GM21528 (cell line): ENCODE measurements around the gene IGFN1.

ENCODE experiments used
- ATAC-seq: cut with Tn5 transposase; IDR thresholded peaks from one replicate; pipeline ENCODE4 v1.9.1; 2021; ENCODE audit warnings: mild to moderate bottlenecking, moderate library complexity; ENCODE audit not compliant: unreplicated experiment, low FRiP score

The IGFN1 gene

DNA sequence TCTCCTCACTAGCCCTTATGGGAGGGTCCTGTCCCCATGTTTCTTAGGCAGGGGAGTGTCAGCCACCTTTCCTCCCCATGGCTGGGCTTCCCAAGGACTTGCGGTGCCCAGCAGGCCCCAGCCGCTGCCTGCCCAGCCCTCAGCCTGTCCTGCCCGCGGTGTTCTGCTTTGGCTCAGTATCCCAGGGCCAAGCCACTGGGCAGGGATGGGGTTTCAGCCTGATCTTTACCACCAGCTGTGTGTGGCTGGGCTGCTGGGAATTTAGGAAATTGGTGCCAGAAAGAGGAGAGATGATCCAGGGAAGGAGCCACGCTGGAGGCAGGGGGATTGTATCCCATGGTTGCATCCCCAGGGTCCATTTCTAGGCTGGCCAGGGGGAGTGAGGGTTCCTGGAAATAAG is 6.9 kb upstream of the IGFN1 start:
- no peak for ATAC-seq

DNA sequence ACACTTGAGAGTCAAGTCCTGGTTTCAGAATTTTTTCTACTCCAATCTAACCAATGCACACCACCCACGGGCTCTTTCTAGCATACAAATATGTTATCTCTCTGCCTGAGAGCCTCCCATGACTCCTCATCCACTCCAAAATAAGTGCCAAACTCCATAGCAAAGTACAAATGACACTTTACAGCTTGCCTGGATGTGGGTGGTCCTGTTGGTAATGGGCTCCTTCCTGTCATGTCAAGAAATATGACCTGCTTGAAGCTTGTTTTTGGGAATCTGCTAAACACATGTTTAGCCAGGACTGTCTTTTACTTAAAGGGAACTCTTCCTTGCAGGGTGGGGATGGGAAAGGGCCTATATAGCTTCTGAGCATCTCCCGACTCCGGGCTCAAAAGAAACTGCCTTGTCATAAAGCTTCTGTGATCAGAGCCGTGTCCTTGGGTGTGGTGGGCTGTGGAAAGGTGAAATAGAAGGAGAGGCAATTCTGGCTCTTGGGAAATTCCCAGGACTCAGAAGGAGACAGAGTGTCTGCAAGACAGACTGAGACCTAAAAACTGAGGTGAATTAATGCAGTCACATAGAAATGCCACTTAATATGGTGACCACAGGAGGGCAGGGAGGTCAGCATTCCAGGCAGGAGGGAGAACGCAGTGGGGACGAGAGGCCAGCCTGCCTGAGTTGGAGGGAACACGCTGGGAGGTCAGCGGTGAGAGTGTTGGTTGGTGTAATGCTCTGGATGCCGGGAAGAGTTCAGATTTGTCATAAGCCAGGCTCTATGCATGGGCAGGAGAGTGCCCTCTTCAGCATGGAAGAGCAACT is 6.1 kb upstream of the IGFN1 start:
- no peak for ATAC-seq

DNA sequence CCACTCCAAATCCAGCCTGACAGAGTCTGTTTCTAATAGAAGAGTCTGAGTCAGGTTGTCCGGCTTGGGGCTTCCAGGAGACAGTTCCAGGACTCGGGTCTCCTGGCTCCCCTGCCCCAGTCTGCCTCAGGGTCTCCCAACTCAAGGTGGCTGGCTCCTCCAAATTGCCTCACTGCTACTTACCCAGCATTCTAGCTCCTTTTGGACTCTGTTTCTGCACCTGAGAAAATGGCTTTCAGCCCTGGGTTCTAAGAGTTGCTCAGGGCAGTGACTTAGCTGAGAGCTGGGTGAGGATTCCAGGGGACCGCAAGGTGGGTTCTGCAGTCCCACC is 5.5 kb upstream of the IGFN1 start:
- no peak for ATAC-seq

DNA sequence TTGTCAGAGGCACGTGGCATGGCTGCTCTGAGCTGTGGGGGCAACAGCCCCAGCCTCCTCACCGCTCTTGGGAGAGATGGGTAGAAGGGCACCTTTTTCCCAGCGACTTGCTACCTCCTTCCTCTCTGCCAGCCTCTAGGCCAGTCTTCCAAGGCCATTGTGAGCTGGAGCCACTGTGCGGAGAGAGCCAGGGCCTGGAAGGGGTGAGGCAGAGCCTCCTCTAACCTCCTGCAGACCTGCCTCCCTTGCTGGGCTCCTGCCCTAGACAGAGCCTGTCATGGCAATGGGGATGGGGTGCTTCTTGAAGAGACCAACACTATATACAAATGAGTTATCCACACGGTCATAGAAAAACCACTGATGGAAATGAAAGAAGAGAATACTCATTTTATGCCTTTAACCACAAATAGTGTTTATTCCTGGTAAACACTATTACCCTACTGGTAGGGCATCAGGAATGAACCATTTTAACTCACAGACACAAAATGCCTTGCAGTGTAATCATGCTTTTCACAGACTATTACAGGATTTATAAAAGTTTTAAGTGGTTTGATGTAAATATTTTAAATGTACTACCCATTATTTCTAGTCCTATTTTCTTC is 5.0 kb upstream of the IGFN1 start:
- ATAC-seq = no peak

DNA sequence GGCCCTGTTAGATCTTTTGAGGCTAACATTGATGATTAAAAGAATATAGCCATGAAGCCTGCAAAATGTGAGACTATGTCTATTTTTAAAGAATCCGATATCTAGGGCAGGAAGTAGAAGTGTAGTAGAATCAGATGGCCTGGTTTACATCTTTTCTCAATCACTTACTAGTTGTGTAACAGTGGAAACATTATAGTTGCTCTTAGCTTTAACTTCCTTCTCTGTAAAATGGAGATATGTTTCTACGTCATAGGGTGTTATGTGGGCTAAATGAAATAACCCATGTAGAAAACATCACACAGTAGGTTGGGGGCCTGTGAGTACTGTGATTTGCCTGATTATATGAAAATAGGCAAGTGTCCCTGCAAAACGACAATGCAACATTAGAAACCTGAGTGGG is 4.4 kb upstream of the IGFN1 start:
- ATAC-seq = no peak

DNA sequence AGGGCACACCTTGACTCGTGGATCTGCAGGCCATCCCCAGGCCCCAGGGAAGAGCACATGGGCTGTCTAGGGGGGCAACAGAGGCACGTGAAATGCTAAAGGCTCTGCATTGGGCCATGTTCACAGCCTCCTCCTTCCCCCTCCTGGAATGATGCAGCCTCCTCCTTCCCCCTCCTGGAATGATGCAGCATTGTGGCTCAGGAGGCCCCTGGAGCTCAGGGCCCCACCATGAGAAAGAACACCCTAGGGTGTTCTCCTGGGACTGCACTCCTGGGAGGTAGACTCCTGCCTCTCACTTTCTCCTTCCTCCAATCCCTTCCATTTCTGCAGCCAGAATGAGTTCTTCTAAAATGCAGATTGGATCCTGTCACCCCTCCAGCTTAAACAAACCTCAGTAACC is 1.5 kb upstream of the IGFN1 start:
- no peak for ATAC-seq

DNA sequence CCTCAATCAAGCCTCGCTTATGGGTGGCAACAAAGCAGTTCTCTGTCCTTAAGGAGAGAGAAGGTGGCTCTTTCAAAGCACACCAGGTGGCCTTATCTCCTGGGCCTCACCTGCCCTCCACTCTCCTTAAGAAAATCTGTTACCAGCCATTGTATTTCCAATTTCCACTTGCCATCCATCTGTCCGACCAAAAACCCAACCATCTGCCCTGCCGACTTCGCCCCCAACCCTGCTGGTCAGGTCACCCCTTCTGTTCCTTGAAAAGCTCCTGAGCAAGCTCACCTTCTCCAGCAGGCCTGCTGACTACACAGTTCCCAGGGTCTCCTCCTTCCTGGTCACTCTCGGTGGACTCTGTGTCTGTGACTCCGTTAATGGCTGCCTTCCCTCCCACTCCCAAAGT is 619 bp upstream of the IGFN1 start:
- no peak for ATAC-seq

DNA sequence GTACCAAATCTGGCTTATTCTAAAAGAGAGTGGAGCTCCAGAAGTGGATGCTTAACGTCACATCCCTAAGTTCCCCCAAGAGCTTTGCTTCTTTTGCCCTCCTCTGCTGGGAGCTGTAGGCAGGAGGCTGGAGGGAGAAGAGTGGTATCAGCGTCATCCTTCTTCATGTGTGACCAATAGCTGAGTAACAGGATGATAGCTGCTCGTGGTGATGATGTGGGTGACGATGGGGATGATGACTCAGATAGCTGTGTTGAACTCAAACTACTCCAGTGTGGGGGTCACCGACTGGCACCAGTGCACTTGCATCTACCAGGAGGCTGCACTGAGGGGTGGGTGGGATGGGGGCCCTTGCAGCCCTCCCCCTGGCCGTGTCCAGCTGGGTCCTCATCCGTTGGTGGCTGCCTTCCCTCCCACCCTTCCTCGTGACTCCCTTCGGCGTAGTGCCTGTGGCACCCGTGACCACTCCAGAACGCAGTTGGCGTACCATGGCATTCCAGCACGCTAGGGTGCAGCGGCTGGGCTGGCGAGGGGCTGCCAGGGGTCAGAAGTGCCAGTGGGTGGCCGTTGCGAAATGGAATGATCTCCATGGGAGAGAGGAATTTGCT is 1.1 kb downstream of the IGFN1 start:
- no peak for ATAC-seq

DNA sequence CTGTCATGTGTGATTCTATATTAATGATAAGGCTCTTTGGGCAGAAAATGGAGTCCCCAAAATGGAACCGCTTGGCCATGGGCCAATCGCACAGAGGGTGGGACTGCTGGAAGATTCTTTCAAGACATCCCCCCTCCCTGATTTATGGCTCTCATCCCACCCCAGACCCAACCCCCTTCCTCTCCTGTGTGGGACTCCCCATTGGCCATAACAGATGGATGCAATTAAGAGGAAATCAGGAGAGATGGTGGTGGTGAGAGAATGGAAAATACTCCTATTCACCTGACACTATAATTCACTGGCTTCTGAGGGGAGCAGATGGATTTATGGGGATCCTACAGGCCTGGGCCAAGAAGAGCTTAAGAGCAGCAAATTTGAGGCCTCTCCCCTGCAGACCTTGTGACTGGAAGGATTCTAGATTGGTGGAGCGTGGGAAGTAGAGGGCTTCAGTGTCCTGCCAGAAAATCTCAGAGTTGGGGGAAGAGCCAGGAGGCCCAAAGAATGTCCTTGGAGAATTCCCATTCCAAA is 1.7 kb downstream of the IGFN1 start:
- ATAC-seq = no peak

DNA sequence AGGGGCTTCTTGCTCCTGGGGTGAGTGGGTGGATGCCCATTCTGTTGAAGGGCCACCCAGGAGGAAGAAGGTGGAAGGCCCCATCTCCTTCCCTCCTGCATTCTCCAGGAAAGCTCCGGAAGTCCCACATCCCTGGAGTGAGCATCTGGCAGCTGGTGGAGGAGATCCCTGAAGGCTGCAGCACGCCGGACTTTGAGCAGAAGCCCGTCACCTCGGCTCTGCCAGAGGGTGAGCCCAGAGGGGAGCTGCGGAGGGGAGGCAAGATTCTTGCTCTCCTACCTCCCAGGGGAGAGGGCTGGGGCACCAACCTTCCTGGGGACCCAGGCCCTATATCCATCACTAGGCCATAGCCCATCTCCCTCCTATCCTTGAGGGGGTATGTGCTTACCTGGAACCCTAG is 3.4 kb downstream of the IGFN1 start:
- ATAC-seq = no peak

DNA sequence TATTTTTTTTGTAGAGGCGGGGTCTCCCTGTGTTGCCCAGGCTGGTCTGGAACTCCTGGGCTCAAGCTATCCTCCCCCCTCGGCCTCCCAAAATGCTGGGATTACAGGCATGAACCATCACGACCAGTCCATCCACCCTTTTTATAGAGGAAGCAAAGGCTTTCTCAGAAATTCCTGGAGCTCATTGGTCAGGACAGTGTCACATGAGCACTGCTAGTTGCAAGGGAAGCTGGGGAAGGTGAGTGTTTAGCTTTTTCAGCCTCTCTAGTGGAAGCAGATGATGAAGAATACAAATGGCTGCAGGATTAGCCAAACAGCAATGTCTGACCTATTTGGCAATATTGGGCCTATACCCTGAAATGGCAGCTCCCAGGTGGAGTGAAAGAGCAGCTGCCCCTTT is 8.0 kb downstream of the IGFN1 start:
- ATAC-seq = no peak

DNA sequence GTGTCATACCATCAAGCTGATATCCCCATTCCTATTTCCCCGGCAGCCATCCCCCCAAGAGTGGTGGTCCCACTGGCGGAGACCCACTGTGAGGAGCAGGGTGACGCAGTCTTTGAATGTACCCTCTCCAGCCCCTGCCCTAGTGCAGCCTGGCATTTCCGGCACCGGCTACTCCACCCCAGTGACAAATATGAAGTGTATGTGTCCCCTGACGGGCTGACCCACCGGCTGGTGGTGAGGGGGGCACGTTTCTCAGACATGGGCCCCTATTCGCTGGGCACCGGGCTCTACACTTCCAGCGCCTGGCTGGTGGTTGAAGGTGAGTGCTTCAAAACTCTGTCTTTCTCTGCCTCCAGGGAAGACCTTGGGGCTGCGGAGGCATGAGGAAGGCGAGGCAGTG is 14.4 kb downstream of the IGFN1 start:
- no peak for ATAC-seq

DNA sequence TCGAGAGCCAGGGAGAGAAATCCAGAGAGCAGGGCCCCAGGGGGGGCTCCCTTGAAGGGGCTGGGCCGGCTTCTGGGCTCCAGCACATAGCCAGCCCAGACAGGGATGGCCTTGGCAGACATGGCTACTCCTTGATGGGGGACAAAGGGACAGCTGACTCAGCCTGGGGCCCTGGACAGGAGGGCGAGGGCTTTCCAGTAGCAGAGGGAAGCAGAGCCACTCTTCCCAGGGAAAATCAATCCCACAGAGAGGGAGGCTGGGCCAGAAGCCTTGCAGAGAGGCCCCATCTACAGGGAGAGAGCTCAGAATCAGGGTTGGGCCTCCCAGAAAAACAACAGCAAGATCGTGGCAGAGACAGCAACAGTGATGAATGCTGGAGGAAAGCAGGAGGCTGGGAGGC is 15.6 kb downstream of the IGFN1 start:
- ATAC-seq = no peak

DNA sequence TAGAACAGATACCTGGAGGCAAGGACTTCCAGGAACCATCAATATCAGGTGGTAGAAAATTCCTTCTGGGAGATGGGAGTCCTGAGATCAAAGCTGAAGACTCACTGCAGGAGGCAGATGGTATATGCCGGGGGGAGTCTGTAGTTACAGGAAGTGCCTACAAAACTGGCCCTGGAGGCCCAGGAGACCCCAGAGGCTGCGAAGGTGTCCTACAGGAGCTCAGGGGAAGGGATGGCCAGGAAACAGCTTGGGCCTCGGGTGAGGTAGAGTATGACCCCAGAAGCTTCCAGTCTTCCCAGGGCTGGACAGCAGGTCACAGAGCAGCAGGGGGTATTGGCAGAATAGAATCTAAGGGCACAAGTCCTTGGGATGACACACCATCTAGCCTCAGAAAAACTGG is 16.4 kb downstream of the IGFN1 start:
- no peak for ATAC-seq

DNA sequence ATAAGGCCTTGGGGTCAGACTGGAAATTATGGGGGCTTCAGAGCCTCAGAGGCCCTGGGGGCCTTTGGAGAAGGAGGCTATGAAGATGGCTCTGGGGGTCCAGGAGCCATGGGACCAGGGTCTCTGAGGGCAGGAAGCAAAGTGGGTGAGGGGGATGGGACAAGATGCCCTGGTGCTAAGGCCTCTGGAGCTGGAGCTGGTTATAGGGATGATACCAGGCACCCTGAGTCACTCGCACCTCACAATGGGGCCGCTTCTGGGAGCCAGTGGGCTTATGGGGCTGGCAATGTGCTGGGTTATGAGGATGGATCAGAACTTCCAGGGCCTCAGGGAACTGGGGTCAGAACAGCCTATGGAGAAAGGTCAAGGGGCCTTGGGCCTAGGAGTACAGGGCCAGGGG is 17.6 kb downstream of the IGFN1 start:
- ATAC-seq = no peak

DNA sequence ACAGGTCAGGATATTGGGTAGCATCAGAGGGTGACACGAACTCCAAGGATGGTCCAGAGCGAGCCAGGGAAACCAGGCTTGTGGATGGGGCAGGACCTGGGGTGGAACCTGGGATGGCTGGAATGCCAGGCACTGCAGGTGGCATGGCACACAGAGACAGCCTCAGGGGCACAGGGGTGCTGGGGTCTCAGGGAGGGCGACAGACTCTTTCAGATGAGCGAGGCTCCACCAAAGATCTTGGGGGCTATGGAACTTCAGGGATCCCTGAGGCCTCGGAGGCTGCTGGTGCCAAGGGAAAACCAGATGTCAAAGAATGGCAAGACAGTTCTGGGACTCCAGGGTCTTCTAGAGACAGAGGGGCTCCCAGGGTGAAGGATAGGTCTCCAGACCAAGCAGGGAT is 21.4 kb downstream of the IGFN1 start:
- no peak for ATAC-seq

DNA sequence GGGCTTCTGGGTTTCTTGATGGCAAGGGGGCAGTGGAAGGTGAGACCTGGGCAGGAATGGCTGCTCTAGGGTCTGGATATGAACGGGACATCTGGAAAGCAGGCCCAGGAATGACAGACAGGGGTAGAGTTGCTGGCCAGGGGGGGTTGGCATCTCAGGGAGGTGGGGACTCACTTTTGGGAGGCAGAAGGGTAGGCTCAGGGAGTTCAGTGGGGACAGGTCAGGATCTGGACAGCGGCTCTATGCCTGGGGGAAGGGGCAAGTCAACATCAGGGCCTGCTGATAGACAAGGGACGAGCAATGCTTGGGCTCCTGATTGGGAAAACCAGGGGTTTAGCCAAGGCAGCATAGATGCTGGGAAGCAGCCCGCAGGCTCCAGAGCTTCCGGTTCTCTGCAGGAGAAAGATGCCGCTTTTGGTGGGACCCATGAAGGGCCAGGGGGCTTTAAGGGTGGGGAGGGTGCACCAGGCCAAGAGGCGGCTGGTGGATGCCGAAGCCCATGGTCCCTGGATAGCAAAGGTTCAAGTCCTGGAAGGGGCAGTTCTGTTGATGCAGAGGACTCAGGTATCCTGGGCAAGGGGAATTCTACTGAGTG is 21.9 kb downstream of the IGFN1 start:
- no peak for ATAC-seq

DNA sequence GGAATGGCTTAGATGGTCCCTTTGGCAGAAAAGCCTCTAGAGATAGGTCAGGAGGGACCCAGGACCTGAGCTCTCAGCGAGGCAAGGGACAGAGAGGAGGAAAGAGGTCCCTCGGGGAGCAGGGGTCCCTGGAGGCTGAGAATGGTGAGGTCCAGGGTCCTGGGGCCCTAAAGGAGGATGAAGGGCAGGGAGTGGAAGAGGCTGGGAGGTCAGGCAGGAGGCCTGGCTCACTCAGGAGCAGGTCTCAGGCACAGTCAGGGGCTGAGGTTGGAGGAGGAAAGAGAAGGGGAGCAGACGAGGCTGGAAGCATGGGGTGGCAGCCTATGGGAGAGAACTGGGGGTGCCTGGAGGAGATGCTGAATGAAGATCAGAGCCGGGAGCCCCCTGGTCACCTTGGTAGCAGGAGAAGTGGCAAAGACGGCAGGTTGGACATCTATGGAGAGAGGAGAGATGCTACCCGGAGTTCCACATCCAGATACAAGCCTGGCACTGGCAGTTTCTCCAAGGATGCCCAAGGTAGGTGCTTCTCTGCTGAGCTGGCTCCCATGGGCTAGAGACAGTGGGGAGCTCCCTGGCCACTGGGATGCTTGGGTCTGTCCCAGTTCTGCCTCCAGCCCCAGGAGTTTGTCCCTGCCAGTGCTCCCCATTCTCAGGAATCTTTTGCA is 22.6 kb downstream of the IGFN1 start:
- ATAC-seq = no peak

DNA sequence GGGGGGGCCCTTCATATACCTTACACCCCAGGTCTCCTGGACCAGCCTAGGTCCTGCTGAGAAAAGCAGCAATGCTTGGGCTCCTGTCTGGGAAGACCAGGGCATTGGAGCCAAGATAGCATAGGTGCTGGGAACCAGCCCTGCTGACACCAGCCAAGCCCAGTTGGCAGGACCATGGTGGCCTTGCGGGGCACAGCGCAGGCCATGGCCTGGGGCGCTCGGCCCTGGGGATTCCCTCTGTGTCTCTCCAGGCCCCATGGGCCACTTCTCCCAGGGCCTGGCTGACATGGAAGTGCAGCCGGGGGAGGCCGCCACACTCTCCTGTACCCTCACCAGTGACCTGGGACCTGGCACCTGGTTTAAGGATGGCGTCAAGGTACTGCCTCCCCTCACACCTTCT is 23.3 kb downstream of the IGFN1 start:
- ATAC-seq = no peak

DNA sequence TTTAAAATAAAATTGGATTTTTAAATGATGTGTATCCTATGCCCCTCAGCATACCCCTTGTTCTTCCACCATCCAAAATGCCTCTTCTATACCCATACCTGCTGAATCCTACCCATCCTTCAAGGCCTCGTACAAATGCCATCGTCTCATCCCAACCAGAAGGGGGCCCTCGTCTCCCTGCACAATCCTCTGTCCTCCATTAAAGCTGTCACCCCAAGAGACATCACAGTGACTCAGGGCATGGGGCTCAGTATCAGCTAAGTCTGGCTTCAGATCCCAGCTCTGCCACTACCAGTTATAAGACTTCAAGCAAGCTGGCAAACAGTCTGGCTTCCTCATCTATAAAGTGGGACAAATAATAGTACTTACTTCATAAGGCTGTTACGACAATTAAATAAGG is 23.8 kb downstream of the IGFN1 start:
- ATAC-seq = no peak

DNA sequence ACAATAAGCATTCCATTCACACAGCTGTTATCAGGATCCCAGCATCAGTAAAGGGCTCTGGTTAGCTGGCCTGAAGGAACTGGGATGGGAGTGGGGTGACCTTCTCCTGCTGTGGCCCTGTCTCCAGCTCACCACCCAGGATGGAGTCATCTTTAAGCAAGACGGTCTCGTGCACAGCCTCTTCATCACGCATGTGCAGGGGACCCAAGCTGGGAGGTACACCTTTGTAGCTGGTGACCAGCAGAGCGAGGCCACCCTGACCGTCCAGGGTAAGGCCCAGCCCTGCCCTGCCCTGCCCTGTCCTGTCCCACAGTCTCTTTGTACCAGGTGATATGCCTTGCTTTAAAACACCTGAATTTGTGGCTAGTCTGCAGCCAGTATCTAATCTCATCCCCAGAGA is 24.3 kb downstream of the IGFN1 start:
- ATAC-seq = no peak
